ENCODE data around the gene PSEN2.
"Not testable (repeated sequence)": the region's sequence is repeated elsewhere in the genome, so short reads cannot be mapped to it uniquely, and the experiment has no call there.

Gene PSEN2

DNA sequence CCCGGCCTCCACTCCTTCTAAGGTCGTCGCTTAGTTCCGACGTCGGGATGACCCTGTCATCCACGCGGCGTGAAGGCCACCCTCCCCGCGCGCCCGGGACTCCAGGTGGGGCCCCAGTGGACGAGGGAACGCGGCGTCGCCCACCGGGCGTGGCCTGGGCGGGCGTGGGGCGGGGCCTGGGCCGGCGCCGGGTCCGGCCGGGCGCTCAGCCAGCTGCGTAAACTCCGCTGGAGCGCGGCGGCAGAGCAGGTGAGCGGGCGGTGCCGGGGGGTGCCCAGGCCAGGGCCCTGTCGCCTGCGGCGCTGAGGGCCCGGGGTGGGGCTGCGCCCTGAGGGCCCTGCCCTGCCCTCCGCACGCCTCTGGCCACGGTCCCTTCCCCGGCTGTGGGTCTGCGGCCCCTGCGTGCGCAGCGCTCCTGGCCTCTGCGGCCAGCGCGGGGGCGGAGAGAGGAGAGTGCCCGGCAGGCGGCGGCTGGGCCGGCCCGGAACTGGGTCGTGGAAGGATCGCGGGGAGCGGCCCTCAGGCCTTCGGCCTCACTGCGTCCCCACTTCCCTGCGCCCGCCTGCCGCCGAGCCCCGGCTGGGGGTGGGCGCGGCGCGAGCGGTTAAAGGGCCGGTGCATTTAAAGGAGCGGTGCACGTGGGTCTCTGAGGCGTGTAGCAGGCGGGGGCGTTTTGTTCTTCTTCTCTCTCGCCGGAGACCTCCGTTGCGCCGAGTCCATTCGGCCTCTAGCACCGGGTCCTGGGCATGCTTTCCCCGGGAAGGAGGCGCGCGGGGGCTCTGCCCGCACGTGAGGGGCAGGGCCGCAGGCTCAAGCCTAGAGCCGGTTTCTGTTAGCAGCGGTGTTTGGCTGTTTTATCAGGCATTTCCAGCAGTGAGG lies at the start of gene PSEN2:
TSS of gene PSEN2 (plus strand) at position 216 of the 879 bp plus-strand sequence. CDS start 11,292 bp downstream, outside the sequence.
- FAIRE-seq (peak; percentile 67), DNase-seq (ENCODE audit: extremely low spot score, insufficient read length, low read depth) (peak; percentile 70)

DNA sequence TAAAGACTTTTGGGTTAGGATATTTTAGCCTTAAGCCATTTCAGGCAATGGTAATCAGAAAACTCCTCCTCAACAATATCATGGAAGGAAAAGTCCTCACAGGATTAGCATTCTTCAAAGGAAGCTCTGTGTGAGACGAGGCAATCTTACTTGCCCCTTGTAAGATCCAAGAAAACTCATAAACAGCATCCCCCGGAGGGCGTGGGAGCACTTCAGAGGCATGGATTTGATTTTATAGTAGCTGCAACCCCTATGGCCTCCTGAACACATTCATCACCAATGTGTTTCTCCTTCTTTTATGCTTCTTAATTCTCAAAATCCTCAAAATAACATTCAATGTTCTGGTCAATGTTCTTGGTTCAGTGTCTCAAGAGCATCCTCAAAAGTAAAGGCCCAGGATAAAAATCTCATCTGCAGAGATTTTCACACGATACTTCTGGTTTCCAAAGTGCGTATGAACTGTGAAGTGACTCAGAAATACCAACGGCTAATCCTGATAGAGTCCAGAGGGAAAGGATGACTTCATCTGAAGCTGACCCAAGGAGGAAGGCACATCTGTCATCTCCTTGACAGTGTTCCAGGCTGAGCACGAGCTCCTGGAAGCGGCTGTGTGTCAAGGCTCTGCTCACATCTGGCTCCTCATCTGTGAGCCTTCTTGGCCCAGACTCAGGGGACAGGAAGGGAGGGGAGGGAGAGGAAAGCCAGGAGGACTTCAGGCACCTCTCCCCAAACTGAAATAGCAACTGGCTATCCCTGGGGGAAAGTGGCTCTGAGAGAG lies 49.3 kb upstream of the PSEN2 start:
- no peak for DNase-seq (ENCODE audit: extremely low spot score, insufficient read length, low read depth)
- FAIRE-seq = no peak

- DNase-seq (ENCODE audit: extremely low spot score, insufficient read length, low read depth) (no peak), FAIRE-seq (no peak)
Observed at GRCh38 chr1:226821719-226822085, 48.7 kb upstream of the PSEN2 start.

GRCh38 chr1:226823643-226824042 lies 46.8 kb upstream of the PSEN2 start:
- no peak for DNase-seq (ENCODE audit: extremely low spot score, insufficient read length, low read depth)
- no peak for FAIRE-seq

- DNase-seq (ENCODE audit: extremely low spot score, insufficient read length, low read depth) (no peak), FAIRE-seq (no peak)
Observed at GRCh38 chr1:226825037-226825745, 45.2 kb upstream of the PSEN2 start.

DNA sequence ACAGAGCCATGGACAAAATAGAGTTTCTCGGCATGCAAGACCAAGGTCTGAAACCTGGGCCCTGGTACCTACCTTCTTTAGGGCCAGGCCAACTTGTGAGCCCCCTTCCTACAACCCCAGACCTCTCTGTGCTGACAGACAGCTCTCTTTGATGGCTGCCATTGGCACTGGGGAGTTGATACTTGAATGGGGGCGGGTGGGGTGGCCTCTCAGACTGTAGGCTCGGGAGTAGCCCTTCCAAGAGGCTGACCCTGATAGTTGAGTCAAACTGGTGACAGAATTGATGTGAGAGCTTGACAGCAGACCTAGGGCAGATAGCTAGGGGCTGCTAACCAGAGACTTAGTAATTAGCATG lies 44.7 kb upstream of the PSEN2 start:
- FAIRE-seq (no peak), DNase-seq (ENCODE audit: extremely low spot score, insufficient read length, low read depth) (no peak)

DNA sequence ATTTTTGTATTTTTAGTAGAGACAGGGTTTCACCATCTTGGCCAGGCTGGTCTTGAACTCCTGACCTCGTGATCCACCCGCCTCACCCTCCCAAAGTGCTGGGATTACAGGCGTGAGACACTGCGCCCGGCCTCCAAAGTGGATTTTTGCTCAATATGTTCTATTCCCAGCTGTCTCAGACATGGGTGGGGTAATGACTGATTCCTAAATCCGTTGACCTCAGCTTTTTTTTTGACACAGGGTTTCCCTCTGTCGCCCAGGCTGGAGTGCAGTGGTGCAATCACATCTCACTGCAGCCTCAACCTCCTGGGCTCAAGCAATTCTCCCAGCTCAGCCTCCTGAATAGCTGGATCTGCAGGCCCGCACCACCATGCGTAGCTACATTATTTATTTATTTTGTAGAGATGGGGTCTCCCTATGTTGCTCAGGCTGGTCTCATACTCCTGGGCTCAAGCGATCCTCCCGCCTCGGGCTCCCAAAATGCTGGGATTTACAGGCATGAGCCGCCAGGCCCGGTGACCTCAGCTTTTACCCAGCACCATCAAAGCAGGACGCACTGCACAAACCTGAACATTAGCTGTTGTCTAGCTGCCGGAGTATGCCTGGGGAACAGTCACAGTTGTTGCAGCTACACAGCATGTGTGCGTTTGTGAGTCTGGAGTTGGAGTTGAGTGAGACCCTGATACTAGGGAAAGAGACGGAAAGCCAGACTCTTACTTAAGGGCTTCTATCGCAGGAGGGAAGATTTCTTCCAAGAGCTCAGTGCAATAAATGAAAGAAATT lies 43.7 kb upstream of the PSEN2 start:
- DNase-seq (ENCODE audit: extremely low spot score, insufficient read length, low read depth) (no peak), FAIRE-seq (no peak)

GRCh38 chr1:226827458-226827857 lies 43.0 kb upstream of the PSEN2 start:
- FAIRE-seq (no peak), DNase-seq (ENCODE audit: extremely low spot score, insufficient read length, low read depth) (no peak)

GRCh38 chr1:226827968-226828513 lies 42.4 kb upstream of the PSEN2 start:
- DNase-seq (ENCODE audit: extremely low spot score, insufficient read length, low read depth) (peak; percentile 90), FAIRE-seq (peak; percentile 89)

GRCh38 chr1:226829105-226829504 lies 41.3 kb upstream of the PSEN2 start:
- DNase-seq (ENCODE audit: extremely low spot score, insufficient read length, low read depth) (no peak), FAIRE-seq (no peak)

GRCh38 chr1:226831953-226832352 lies 38.5 kb upstream of the PSEN2 start:
- FAIRE-seq (no peak), DNase-seq (ENCODE audit: extremely low spot score, insufficient read length, low read depth) (no peak)

DNA sequence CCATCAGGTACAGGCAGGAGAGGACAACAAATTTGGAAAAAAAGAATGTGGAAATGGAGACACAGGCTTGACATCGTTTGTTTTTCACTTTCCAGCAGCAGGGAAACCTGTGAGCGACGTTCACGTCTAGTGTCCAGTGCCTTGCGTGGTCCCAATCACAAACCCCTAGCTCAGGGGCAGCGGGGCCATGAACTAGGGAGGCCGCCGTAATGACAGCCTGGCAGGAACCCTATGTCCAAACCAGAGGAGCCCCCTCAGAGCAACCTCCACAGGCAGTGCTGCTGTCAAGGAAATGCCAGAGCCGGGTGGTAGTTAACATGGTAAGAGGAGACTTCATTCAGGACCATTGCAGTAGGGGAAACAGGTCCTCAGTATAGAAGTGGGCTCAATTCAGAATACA lies 37.8 kb upstream of the PSEN2 start:
- FAIRE-seq (no peak), DNase-seq (ENCODE audit: extremely low spot score, insufficient read length, low read depth) (no peak)

GRCh38 chr1:226834179-226834578 lies 36.2 kb upstream of the PSEN2 start:
- DNase-seq (ENCODE audit: extremely low spot score, insufficient read length, low read depth); FAIRE-seq: not testable (repeated sequence)

- not testable (repeated sequence) for DNase-seq (ENCODE audit: extremely low spot score, insufficient read length, low read depth); FAIRE-seq
Observed at GRCh38 chr1:226835396-226835795, 35.0 kb upstream of the PSEN2 start.

- not testable (repeated sequence) for DNase-seq (ENCODE audit: extremely low spot score, insufficient read length, low read depth); FAIRE-seq
Observed at GRCh38 chr1:226837966-226838365, 32.5 kb upstream of the PSEN2 start.

GRCh38 chr1:226838456-226838855 lies 32.0 kb upstream of the PSEN2 start:
- DNase-seq (ENCODE audit: extremely low spot score, insufficient read length, low read depth) = no peak
- no peak for FAIRE-seq

- FAIRE-seq (peak; percentile 18), DNase-seq (ENCODE audit: extremely low spot score, insufficient read length, low read depth) (no peak)
Observed at GRCh38 chr1:226845624-226846023, 24.8 kb upstream of the PSEN2 start.

DNA sequence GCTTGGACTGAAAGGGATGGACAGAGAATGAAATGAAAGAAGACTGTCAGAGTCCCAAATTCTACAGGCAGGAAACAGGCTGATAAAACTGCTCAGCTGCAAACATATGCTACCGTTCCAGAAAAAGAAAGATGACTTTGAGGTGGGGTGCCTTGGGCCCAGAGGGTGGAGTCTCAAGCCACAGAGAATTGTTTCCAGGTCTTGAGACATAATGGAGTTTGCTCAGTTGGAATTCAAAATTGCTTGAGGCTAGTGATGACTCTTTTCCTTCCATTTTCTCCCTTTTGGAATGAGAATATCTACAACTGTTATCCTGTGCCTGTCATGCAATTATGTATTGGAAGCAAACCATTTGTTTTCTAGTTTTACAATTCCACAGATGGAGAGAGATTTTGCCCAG lies 23.6 kb upstream of the PSEN2 start:
- no peak for FAIRE-seq
- no peak for DNase-seq (ENCODE audit: extremely low spot score, insufficient read length, low read depth)

- DNase-seq (ENCODE audit: extremely low spot score, insufficient read length, low read depth); FAIRE-seq: not testable (repeated sequence)
Observed at GRCh38 chr1:226854548-226854947, 15.9 kb upstream of the PSEN2 start.
